Panc1 (cell line): ENCODE measurements around the gene MID2.

ENCODE experiments used
- CTCF ChIP-seq: fragments of 450-650 bp; IDR thresholded peaks from 2 replicates; pipeline ENCODE4 v1.5.1; 2017; ENCODE audit warnings: mild to moderate bottlenecking
- POLR2AphosphoS5 ChIP-seq: IDR thresholded peaks from 2 replicates; pipeline ENCODE4 v1.6.1; 2012; ENCODE audit warnings: mild to moderate bottlenecking, low read depth, low read length, moderate library complexity
- SIN3A ChIP-seq: IDR thresholded peaks from 2 replicates; pipeline ENCODE4 v1.6.1; 2012; ENCODE audit warnings: low read depth, mild to moderate bottlenecking, low read length, moderate library complexity, borderline replicate concordance; ENCODE audit not compliant: insufficient read depth

DNA sequence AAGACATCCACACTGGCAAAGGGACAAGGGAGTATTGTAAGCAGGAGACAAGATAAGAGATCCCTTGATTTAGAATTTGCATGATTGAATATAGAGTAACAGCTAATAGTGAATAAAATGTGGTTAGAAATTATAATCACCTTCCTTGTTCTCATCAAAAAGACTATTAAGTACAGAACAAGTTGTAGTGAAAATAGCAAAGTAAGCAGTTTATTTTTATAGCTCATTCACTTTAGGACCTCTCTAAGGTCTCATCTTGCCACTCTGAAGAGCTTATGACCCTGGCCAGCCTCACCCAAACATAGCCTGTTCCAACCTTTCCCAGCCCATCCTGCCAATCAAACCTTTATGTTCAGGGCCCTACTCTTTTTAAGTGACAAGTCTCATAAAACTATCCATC lies 30.6 kb downstream of the MID2 start:
- TF ChIP-seq CTCF = no peak
- TF ChIP-seq SIN3A = no peak
- TF ChIP-seq POLR2AphosphoS5 = no peak
